Measurements from ENCODE around the gene STX16. TPM values are rescaled to one million over a fixed set of nuclear protein-coding genes. Genes with fewer than 3 reads are reported as not detected.

The STX16 gene
- total and polyA plus RNA-seq, 2 of the 13 experiments (the other 11 are each of a cell fraction or from before 2014, with no cell fraction given): 28.0 to 72.7 TPM

GRCh38 chr20:58705208-58705926, 54.3 kb downstream of the STX16 start (continued):
- TF ChIP-seq RERE (CRISPR knock-in tag; IDR thresholded peaks at IDR 0.05; ENCODE audit: low read depth): no peak

- Histone ChIP-seq H3K4me3 (replicated peaks in 1 of 3; ENCODE audit: insufficient read depth in 1 of 3, low read depth in 2 of 3, low read length in 3 of 3) (no peak overlapping the region), H3K4me2 (ENCODE audit: low read depth, low read length) (no peak overlapping the region), H2AFZ (ENCODE audit: low read length) (no peak overlapping the region), H3K27ac (ENCODE audit: extremely low read length, insufficient read depth, low read length) (no peak overlapping the region), H3K27me3 (ENCODE audit: control insufficient read depth in 1 of 2, insufficient read depth in 2 of 2, low read length in 2 of 2) (no peaks in the 10 kb centered on the region), H3K36me3 (replicated peaks in 1 of 2; ENCODE audit: control insufficient read depth in 1 of 2, insufficient read depth in 2 of 2, low read length in 2 of 2) (peaks cover 10 to 16% of the 10 kb centered on the region in 2 experiments; a peak in 4 of 5 replicates), H3K4me1 (ENCODE audit: insufficient read depth, low read length) (no peaks in the 10 kb centered on the region), H3K9ac (ENCODE audit: insufficient read depth, low read depth, low read length) (no peak overlapping the region), H4K20me1 (ENCODE audit: insufficient read depth, low read length) (no peaks in the 10 kb centered on the region; the same call in 1 of the 2 replicates), H3K9me3 (ENCODE audit: low read length) (no peaks in the 10 kb centered on the region), H3K79me2 (ENCODE audit: insufficient read depth, low read length) (no peaks in the 10 kb centered on the region)
- in situ Hi-C loops (cut with HindIII; ENCODE audit: extremely low pct_ligation_motif_present, low pct_unique_long_range_greater_than_20kb) (no loop called here), intact Hi-C loops (cut with micrococcal nuclease; ENCODE audit: unreplicated experiment) (no loop called here)
- FAIRE-seq (no peak), ATAC-seq (no peak), DNase-seq (ENCODE audit: low spot score) (no peak)
- WGBS (ENCODE audit: low lambda C conversion rate): 90% methylated on average over 19 of the region's 20 CpGs
- CTCF ChIA-PET (ENCODE audit: low intra/inter-chr PET ratio, low total read pairs): no interaction called here
- BruUV-seq (replicated peaks): no TSS peak
- POLR2A ChIA-PET: interaction anchor here (1.0 kb wide), 1 partner anchor 11 kb away, joined by 3 read pairs; no protein-coding TSS in a partner anchor
- TF ChIP-seq RORA (CRISPR knock-in tag; IDR thresholded peaks at IDR 0.05) (no peak), AFF4 (CRISPR knock-in tag; IDR thresholded peaks at IDR 0.05) (no peak), RNF2 (conservative IDR thresholded peaks at IDR 0.05; ENCODE audit: low read depth) (no peak), AGO2 (optimal IDR thresholded peaks at IDR 0.05; ENCODE audit: low read depth, low read length) (peak; percentile 61), MAZ (IDR thresholded peaks at IDR 0.05; ENCODE audit: borderline replicate concordance, low read depth, low read length) (no peak), MAZ (CRISPR knock-in tag; IDR thresholded peaks at IDR 0.05; ENCODE audit: low read depth) (no peak), RFX5 (IDR thresholded peaks at IDR 0.05; ENCODE audit: low read depth, low read length) (no peak)
- TF ChIP-seq, protein P1, sequence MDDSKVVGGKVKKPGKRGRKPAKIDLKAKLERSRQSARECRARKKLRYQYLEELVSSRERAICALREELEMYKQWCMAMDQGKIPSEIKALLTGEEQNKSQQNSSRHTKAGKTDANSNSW (CRISPR knock-in tag; IDR thresholded peaks at IDR 0.05; ENCODE audit: borderline replicate concordance): no peak
Measured at GRCh38 chr20:58706150-58706892, 55.2 kb downstream of the STX16 start.
